ENCODE results near the gene MAPT.

The MAPT gene

DNA sequence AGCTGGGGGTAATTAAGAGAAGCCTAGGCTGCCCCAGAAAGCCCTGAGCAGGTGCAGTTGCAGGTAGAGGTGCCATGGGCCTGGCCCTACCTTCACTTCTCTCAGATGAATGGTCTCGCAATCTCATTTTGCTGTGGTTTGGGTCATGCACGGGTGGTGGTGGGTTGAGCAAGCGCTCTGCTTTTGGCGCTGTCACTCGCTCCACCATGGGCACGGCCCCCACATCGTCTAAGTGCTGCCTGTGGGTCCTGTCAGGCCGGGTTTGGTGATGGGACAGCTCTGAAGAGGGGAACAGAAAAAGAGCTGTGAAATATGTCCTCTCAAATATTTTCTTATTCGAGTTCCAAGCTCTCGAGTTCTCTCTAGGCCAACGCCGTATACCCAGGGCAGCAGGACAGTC is 144.6 kb downstream of the MAPT start:
- no peak for DNase-seq (ENCODE audit: extremely low read depth, insufficient read length)
- no peak overlapping the region for H3K4me3 ChIP-seq (replicated peaks; ENCODE audit: low read depth, low read length)
- H3K27me3 ChIP-seq (replicated peaks; ENCODE audit: control insufficient read depth, insufficient read depth, low read length), result no peaks in the 10 kb centered on the region
- TF ChIP-seq, protein P1, sequence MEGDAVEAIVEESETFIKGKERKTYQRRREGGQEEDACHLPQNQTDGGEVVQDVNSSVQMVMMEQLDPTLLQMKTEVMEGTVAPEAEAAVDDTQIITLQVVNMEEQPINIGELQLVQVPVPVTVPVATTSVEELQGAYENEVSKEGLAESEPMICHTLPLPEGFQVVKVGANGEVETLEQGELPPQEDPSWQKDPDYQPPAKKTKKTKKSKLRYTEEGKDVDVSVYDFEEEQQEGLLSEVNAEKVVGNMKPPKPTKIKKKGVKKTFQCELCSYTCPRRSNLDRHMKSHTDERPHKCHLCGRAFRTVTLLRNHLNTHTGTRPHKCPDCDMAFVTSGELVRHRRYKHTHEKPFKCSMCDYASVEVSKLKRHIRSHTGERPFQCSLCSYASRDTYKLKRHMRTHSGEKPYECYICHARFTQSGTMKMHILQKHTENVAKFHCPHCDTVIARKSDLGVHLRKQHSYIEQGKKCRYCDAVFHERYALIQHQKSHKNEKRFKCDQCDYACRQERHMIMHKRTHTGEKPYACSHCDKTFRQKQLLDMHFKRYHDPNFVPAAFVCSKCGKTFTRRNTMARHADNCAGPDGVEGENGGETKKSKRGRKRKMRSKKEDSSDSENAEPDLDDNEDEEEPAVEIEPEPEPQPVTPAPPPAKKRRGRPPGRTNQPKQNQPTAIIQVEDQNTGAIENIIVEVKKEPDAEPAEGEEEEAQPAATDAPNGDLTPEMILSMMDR (IDR thresholded peaks at IDR 0.05; ENCODE audit: insufficient read depth, low read length, poor library complexity, severe bottlenecking), result no peak
- peaks cover 23% of the 10 kb centered on the region for H3K36me3 ChIP-seq (ENCODE audit: control insufficient read depth, insufficient read depth, low read length)

- TF ChIP-seq, protein P1 (IDR thresholded peaks at IDR 0.05; ENCODE audit: insufficient read depth, low read length, poor library complexity, severe bottlenecking), result no peak
- Histone ChIP-seq H3K27me3 (replicated peaks; ENCODE audit: control insufficient read depth, insufficient read depth, low read length) (no peaks in the 10 kb centered on the region), H3K36me3 (ENCODE audit: control insufficient read depth, insufficient read depth, low read length) (peaks cover 20% of the 10 kb centered on the region), H3K4me3 (replicated peaks; ENCODE audit: low read depth, low read length) (no peak overlapping the region)
- DNase-seq (ENCODE audit: extremely low read depth, insufficient read length), result no peak
Observed at GRCh38 chr17:46039592-46040186, 145.3 kb downstream of the MAPT start.

DNA sequence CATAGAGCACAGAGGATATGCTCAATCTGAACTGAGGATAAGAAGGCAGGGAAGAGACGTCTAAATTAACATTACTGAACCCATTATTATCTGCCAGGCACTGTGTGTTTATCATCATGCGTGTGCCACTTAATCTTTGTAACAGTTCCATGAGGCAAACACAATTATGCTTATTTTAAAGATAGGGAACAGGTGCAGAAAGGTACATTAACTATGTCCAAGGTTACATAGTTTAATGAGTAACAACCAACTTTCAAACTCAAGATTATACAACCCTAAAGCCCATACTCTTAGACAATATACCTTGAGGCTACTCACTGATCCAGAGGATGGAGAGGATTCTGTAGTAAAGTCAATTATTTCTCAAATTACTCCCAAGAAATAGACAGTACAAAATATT is 147.9 kb downstream of the MAPT start:
- Histone ChIP-seq H3K36me3 (ENCODE audit: control insufficient read depth, insufficient read depth, low read length) (peaks cover 23% of the 10 kb centered on the region), H3K4me3 (replicated peaks; ENCODE audit: low read depth, low read length) (no peak overlapping the region), H3K27me3 (replicated peaks; ENCODE audit: control insufficient read depth, insufficient read depth, low read length) (no peaks in the 10 kb centered on the region)
- TF ChIP-seq, protein P1 (IDR thresholded peaks at IDR 0.05; ENCODE audit: insufficient read depth, low read length, poor library complexity, severe bottlenecking), result no peak
- no peak for DNase-seq (ENCODE audit: extremely low read depth, insufficient read length)

GRCh38 chr17:46042925-46043324 is 148.6 kb downstream of the MAPT start:
- TF ChIP-seq, protein P1 (IDR thresholded peaks at IDR 0.05; ENCODE audit: insufficient read depth, low read length, poor library complexity, severe bottlenecking), result no peak
- H3K36me3 ChIP-seq (ENCODE audit: control insufficient read depth, insufficient read depth, low read length), result peaks cover 23% of the 10 kb centered on the region
- no peaks in the 10 kb centered on the region for H3K27me3 ChIP-seq (replicated peaks; ENCODE audit: control insufficient read depth, insufficient read depth, low read length)
- H3K4me3 ChIP-seq (replicated peaks; ENCODE audit: low read depth, low read length), result no peak overlapping the region
- DNase-seq (ENCODE audit: extremely low read depth, insufficient read length), result no peak

- no peak for DNase-seq (ENCODE audit: extremely low read depth, insufficient read length)
- peaks cover 21% of the 10 kb centered on the region for H3K36me3 ChIP-seq (ENCODE audit: control insufficient read depth, insufficient read depth, low read length)
- no peaks in the 10 kb centered on the region for H3K27me3 ChIP-seq (replicated peaks; ENCODE audit: control insufficient read depth, insufficient read depth, low read length)
- H3K4me3 ChIP-seq (replicated peaks; ENCODE audit: low read depth, low read length), result no peak overlapping the region
- TF ChIP-seq, protein P1 (IDR thresholded peaks at IDR 0.05; ENCODE audit: insufficient read depth, low read length, poor library complexity, severe bottlenecking), result no peak
Observed at GRCh38 chr17:46043606-46044005, 149.3 kb downstream of the MAPT start.

Measured in GM06990 (cell line).